ENCODE measurements around the gene PTBP1. TPM values are rescaled to one million over a fixed set of nuclear protein-coding genes. Genes with fewer than 3 reads are reported as not detected.

PTBP1 gene
- total RNA-seq, 1 donor from 2014 or later: 237 TPM

DNA sequence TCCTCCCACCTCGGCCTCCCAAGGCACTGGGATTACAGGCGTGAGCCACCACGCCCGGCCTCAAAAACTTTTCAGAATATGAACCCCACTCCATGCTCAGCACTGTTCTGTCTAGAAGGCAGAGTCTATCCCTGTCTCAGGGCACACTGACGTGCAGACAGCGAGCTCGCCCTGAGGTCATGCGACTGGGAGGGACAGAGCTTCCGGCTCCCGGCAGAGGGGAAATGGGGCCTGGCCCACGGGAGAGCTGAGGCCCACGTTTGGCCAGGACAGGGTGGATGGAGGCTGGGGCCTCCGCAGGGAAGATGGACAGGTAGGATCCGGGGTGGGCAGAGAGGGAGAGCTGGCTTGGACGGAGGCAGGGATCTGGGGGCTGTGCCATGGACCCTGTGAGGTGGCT, 27.6 kb downstream of the PTBP1 start:
- Histone ChIP-seq H3K79me2 (ENCODE audit: low read depth) (peaks cover 19% of the 10 kb centered on the region), H3F3A (ENCODE audit: low read depth) (peaks cover 22% of the 10 kb centered on the region), H3K9me3 (ENCODE audit: low read depth) (no peaks in the 10 kb centered on the region), H3K9ac (no peak overlapping the region), H2AFZ (replicated peaks) (no peak overlapping the region), H3K27ac (no peak overlapping the region), H3K36me3 (no peaks in the 10 kb centered on the region), H3K4me3 (no peak overlapping the region), H4K20me1 (ENCODE audit: low read depth) (peaks cover 10% of the 10 kb centered on the region), H3K27me3 (no peaks in the 10 kb centered on the region), H3K4me1 (peaks cover 16% of the 10 kb centered on the region), H3K4me2 (no peak overlapping the region)
- peaks cover 12% of the 10 kb centered on the region for H3K4me1 Mint-ChIP-seq
- no peak overlapping the region for H3K27ac Mint-ChIP-seq
- no peak overlapping the region for H3K4me3 Mint-ChIP-seq
- TF ChIP-seq EZH2phosphoT487 (IDR thresholded peaks at IDR 0.05) (no peak), EZH2 (IDR thresholded peaks at IDR 0.05) (no peak)
- TF ChIP-seq, protein P1, sequence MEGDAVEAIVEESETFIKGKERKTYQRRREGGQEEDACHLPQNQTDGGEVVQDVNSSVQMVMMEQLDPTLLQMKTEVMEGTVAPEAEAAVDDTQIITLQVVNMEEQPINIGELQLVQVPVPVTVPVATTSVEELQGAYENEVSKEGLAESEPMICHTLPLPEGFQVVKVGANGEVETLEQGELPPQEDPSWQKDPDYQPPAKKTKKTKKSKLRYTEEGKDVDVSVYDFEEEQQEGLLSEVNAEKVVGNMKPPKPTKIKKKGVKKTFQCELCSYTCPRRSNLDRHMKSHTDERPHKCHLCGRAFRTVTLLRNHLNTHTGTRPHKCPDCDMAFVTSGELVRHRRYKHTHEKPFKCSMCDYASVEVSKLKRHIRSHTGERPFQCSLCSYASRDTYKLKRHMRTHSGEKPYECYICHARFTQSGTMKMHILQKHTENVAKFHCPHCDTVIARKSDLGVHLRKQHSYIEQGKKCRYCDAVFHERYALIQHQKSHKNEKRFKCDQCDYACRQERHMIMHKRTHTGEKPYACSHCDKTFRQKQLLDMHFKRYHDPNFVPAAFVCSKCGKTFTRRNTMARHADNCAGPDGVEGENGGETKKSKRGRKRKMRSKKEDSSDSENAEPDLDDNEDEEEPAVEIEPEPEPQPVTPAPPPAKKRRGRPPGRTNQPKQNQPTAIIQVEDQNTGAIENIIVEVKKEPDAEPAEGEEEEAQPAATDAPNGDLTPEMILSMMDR (IDR thresholded peaks at IDR 0.05): no peak
- no peaks in the 10 kb centered on the region for H3K36me3 Mint-ChIP-seq
- no peak for DNase-seq (ENCODE audit: low spot score)
- H3K27me3 Mint-ChIP-seq (ENCODE audit: insufficient read depth, low read depth): peaks cover 10% of the 10 kb centered on the region
- no peaks in the 10 kb centered on the region for H3K9me3 Mint-ChIP-seq

DNA sequence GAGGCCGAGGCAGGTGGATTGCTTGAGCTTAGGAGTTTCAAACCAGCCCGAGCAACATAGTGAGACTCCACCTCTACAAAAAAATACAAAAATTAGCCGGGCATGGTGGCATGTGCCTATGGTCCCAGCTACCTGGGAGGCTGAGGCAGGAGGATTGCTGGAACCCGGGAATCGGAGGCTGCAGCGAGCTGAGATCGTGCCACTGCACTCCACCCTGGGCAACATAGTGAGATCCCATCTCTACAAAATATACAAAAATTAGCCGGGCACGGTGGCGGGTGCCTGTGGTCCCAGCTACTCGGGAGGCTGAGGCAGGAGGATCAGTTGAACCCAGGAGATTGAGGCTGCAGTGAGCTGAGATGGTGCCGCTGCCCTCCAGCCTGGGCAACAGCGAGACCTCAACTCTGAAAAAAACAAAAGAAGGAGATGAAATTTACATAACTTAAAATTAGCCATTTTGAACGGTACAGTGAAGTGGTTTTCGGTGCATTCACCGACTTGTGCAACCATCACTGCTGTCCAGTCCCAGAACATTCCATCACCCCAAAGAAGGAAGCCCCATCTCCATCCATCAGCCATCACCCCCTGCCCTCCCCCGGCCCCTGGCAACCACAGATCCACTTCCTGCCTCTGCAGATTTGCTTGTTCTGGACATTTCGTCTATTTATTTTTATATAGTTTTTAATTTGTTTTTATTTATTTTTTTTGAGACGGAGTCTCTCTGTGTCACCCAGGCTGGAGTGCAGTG, 28.8 kb downstream of the PTBP1 start:
- Histone ChIP-seq H3K4me2 (no peak overlapping the region), H3K9ac (no peak overlapping the region), H4K20me1 (ENCODE audit: low read depth) (no peaks in the 10 kb centered on the region), H3K27ac (no peak overlapping the region), H3K9me3 (ENCODE audit: low read depth) (no peaks in the 10 kb centered on the region), H3K79me2 (ENCODE audit: low read depth) (peaks cover 7% of the 10 kb centered on the region), H3F3A (ENCODE audit: low read depth) (peaks cover 16% of the 10 kb centered on the region), H3K4me3 (no peak overlapping the region), H2AFZ (replicated peaks) (no peak overlapping the region), H3K36me3 (no peaks in the 10 kb centered on the region), H3K27me3 (no peaks in the 10 kb centered on the region), H3K4me1 (peaks cover 16% of the 10 kb centered on the region)
- H3K36me3 Mint-ChIP-seq: no peaks in the 10 kb centered on the region
- H3K27ac Mint-ChIP-seq: no peak overlapping the region
- no peak for DNase-seq (ENCODE audit: low spot score)
- H3K4me3 Mint-ChIP-seq: no peak overlapping the region
- H3K27me3 Mint-ChIP-seq (ENCODE audit: insufficient read depth, low read depth): peaks cover 8% of the 10 kb centered on the region
- no peaks in the 10 kb centered on the region for H3K9me3 Mint-ChIP-seq
- peaks cover 10% of the 10 kb centered on the region for H3K4me1 Mint-ChIP-seq
- TF ChIP-seq EZH2phosphoT487 (IDR thresholded peaks at IDR 0.05) (no peak), EZH2 (IDR thresholded peaks at IDR 0.05) (no peak)
- TF ChIP-seq, protein P1 (IDR thresholded peaks at IDR 0.05): no peak

DNA sequence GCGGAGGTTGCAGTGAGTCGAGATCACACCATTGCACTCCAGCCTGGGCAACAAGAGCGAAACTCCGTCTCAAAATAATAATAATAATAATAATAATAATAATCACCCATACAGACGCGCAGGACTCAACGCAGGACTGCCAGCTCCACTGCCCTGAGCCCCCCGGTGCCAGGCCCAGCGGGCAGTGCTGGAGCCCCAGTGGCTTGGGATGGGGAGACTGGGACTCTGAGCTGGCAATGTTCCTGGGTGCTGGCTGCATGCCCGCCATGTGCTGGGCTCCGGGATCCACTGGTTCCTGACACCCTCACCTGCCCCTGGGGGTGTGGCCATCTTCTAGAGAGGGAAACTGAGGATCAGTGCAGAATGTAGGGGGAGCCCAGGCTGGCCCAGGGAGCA, 30.1 kb downstream of the PTBP1 start:
- Histone ChIP-seq H3K27me3 (no peaks in the 10 kb centered on the region), H3K4me2 (no peak overlapping the region), H3K27ac (no peak overlapping the region), H2AFZ (replicated peaks) (no peak overlapping the region), H3K4me3 (no peak overlapping the region), H3K9me3 (ENCODE audit: low read depth) (no peaks in the 10 kb centered on the region), H4K20me1 (ENCODE audit: low read depth) (no peaks in the 10 kb centered on the region), H3K79me2 (ENCODE audit: low read depth) (no peaks in the 10 kb centered on the region), H3K36me3 (no peaks in the 10 kb centered on the region), H3K9ac (no peak overlapping the region), H3F3A (ENCODE audit: low read depth) (peaks cover 14% of the 10 kb centered on the region), H3K4me1 (peaks cover 16% of the 10 kb centered on the region)
- Mint-ChIP-seq H3K4me3 (no peak overlapping the region), H3K4me1 (peaks cover 10% of the 10 kb centered on the region), H3K36me3 (no peaks in the 10 kb centered on the region), H3K27me3 (ENCODE audit: insufficient read depth, low read depth) (peaks cover 8% of the 10 kb centered on the region), H3K9me3 (no peaks in the 10 kb centered on the region), H3K27ac (no peak overlapping the region)
- no peak for TF ChIP-seq EZH2 (IDR thresholded peaks at IDR 0.05)
- TF ChIP-seq, protein P1 (IDR thresholded peaks at IDR 0.05): no peak
- no peak for TF ChIP-seq EZH2phosphoT487 (IDR thresholded peaks at IDR 0.05)
- DNase-seq (ENCODE audit: low spot score): no peak

Data from neural progenitor cell (in vitro differentiated cells).